Measurements from ENCODE around the gene PREPL.
A peak's percentile ranks its signal among the peaks of the same experiment; 100 is the strongest.
"Not testable (repeated sequence)": the region's sequence is repeated elsewhere in the genome, so short reads cannot be mapped to it uniquely, and the experiment has no call there.

Gene PREPL

GRCh38 chr2:44361330-44362206, at the start of gene PREPL, which contains the start of gene CAMKMT:
Gene PREPL (minus strand): TSS chr2:44361494. CDS start chr2:44346342, 15,152 bp downstream.
Gene CAMKMT (plus strand): TSS chr2:44361947.
- peak; percentile 5 for TF ChIP-seq CTCF (conservative IDR thresholded peaks at IDR 0.05; ENCODE audit: low read depth, low read length)
- peak; percentile 94 for DNase-seq (ENCODE audit: low read depth)
- H3K4me3 ChIP-seq (ENCODE audit: low read length), result peak within 1 kb of the TSS; percentile 96

DNA sequence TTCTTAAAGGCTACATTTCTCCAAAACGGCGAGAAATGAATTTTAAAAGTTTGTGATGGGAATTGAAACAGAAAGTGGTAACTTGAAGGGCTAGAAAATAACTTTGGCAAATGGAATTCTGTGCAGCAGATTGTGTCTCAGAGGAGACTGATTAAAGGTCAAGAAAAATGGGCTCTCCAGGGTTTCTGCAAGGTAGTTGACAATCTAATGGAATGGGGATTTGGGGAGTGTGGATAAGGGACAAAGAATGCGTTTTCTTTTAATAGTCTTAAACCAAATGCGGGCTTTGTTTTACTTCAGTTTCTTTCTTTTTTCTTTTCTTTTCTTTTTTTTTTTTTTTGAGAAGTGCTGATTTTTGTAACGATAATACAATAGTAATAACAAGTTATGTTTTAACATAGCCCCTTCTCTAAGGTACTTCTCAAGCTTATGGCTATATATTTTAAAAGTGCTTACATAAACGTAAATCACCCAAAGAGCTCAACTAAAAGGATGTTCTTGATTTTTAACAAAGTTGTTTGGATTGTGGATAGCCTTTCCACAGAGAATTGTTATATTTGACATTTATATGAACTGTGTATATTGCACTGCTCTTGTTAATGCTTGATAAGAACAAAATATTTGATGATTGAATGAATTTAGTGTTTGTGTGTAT, 37.1 kb upstream of the PREPL start:
- DNase-seq (ENCODE audit: low read depth), result no peak
- TF ChIP-seq CTCF (conservative IDR thresholded peaks at IDR 0.05; ENCODE audit: low read depth, low read length), result no peak
- H3K4me3 ChIP-seq (ENCODE audit: low read length), result no peak overlapping the region

- no peak overlapping the region for H3K4me3 ChIP-seq (ENCODE audit: low read length)
- DNase-seq (ENCODE audit: low read depth), result no peak
- TF ChIP-seq CTCF (conservative IDR thresholded peaks at IDR 0.05; ENCODE audit: low read depth, low read length), result no peak
Measured at GRCh38 chr2:44397447-44398175, 36.3 kb upstream of the PREPL start.

- TF ChIP-seq CTCF (conservative IDR thresholded peaks at IDR 0.05; ENCODE audit: low read depth, low read length), result peak; percentile 59
- peak; percentile 1 for DNase-seq (ENCODE audit: low read depth)
- no peak overlapping the region for H3K4me3 ChIP-seq (ENCODE audit: low read length)
Measured at GRCh38 chr2:44392338-44392943, 31.1 kb upstream of the PREPL start.

GRCh38 chr2:44389895-44390294, 28.6 kb upstream of the PREPL start:
- peak; percentile 34 for TF ChIP-seq CTCF (conservative IDR thresholded peaks at IDR 0.05; ENCODE audit: low read depth, low read length)
- H3K4me3 ChIP-seq (ENCODE audit: low read length), result no peak overlapping the region
- DNase-seq (ENCODE audit: low read depth), result no peak

DNA sequence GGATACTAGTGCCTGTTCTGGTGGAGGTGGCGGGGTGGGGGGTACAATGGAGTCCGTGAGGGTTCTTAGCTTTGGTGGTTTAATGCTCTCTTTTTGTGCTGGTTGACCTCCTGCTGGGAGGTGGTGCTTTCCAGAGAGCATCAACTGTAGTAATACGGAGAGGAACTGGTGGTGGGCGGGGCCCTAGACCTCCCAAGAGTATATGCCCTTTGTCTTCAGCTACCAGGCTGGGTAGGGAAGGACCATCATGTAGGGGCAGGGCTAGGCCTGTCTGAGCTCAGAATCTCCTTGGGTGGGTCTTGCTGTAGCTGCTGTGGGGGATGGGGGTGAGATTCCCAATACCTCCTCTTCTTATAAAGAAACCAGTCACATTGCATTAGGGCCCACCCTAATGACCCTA, 27.6 kb upstream of the PREPL start:
- H3K4me3 ChIP-seq (ENCODE audit: low read length), result no peak overlapping the region
- TF ChIP-seq CTCF (conservative IDR thresholded peaks at IDR 0.05; ENCODE audit: low read depth, low read length), result no peak
- no peak for DNase-seq (ENCODE audit: low read depth)

- DNase-seq (ENCODE audit: low read depth); H3K4me3 ChIP-seq (ENCODE audit: low read length): not testable (repeated sequence)
Measured at GRCh38 chr2:44385226-44385625, 23.9 kb upstream of the PREPL start.

Data from retinal pigment epithelial cell (primary cell).